K562 (cell line): ENCODE results near the gene BLM. TPM values are rescaled to one million over a fixed set of nuclear protein-coding genes. Genes with fewer than 3 reads are reported as not detected.

Experiments used
- COPS2 ChIP-seq: fragments of 450-650 bp; conservative IDR thresholded peaks from 2 replicates; pipeline ENCODE4 v1.6.1; 2016; ENCODE audit warnings: mild to moderate bottlenecking, moderate library complexity
- ETS2 ChIP-seq: IDR thresholded peaks from 2 replicates; pipeline ENCODE4 v1.6.1; 2016; ENCODE audit warnings: borderline replicate concordance, missing genetic modification characterization, mild to moderate bottlenecking, moderate library complexity, missing compliant biosample characterization; ENCODE audit not compliant: poor library complexity, severe bottlenecking
- GTF3C2 ChIP-seq: IDR thresholded peaks from 3 replicates; pipeline ENCODE4 v1.6.1; 2011; ENCODE audit warnings: borderline replicate concordance, mild to moderate bottlenecking, moderate library complexity; ENCODE audit not compliant: insufficient read length; ENCODE audit errors: extremely low read depth
- ID3 ChIP-seq, 2 experiments: fragments of 250-450 bp in 1 of 2; fragments of 450-650 bp in 1 of 2; sonication (Bioruptor Pico) in 1 of 2; IDR thresholded peaks; 2 replicates each; pipeline versions ENCODE4 v1.6.1 to v1.8.0; 2016 to 2021; ENCODE audit warnings: mild to moderate bottlenecking in 2 of 2, moderate library complexity in 2 of 2, missing compliant biosample characterization in 1 of 2, missing genetic modification characterization in 1 of 2
- NFE2 ChIP-seq: IDR thresholded peaks from 2 replicates; pipeline ENCODE4 v1.6.1; 2014; ENCODE audit warnings: antibody characterized with exemption, low read depth
- TAL1 ChIP-seq: fragments of 450-650 bp; IDR thresholded peaks from 2 replicates; pipeline ENCODE4 v1.6.1; 2016; ENCODE audit warnings: mild to moderate bottlenecking
- TRIM28 ChIP-seq: fragments of 450-650 bp; IDR thresholded peaks from 2 replicates; pipeline ENCODE4 v1.6.1; 2017
- WHSC1 ChIP-seq: IDR thresholded peaks from one replicate; pipeline ENCODE4 v1.6.1; 2012; ENCODE audit warnings: low read length, control low read depth, inconsistent platforms
- ZEB2 ChIP-seq: fragments of 450-650 bp; IDR thresholded peaks from 2 replicates; pipeline ENCODE4 v1.6.1; 2016
- ZFP36 ChIP-seq: fragments of 150-350 bp; IDR thresholded peaks from 2 replicates; pipeline ENCODE4 v1.6.1; 2018; ENCODE audit warnings: low read length, low read depth; ENCODE audit not compliant: partially characterized antibody
- ZNF121 ChIP-seq: sonication (generic); formaldehyde crosslinking; conservative IDR thresholded peaks from 2 replicates; pipeline ENCODE4 v1.8.0; 2022; ENCODE audit warnings: missing genetic modification reagents
- polyA plus RNA-seq, 8 experiments: library from polyadenylated mRNA; depleted of rRNA in 4 of 8; stranded (reverse) in 5 of 8; unstranded in 3 of 8; fragments of >200 nt; fragmentation: Nextera tagmentation in 2 of 8; fragmentation: Illumina TruSeq in 1 of 8; extraction: Ambion mirVana in 2 of 8; extraction: Trizol in 1 of 8; gene quantifications; 2 replicates each; pipeline versions ENCODE4 v1.2.1 to v1.2.3, GENCODE V29; 2011 to 2014; ENCODE audit warnings: inconsistent platforms in 1 of 8, missing spikeins in 1 of 8
- total RNA-seq, 7 experiments: library from RNA; depleted of rRNA in 6 of 7; stranded (reverse); fragments of >200 nt in 6 of 7; fragmentation: Illumina TruSeq in 2 of 7; extraction: Trizol in 2 of 7; gene quantifications; 2 replicates each; pipeline versions ENCODE4 v1.2.1 to v1.2.3, GENCODE V29; 2011 to 2021; ENCODE audit warnings: low replicate concordance in 1 of 7
- TF ChIP-seq, protein P1 (sequence below): fragments of 250-450 bp; sonication (Bioruptor Pico); IDR thresholded peaks from 2 replicates; pipeline ENCODE4 v1.8.0; 2022; ENCODE audit warnings: inconsistent platforms
- TF ChIP-seq, protein P2 (sequence below), 2 experiments: fragments of 450-650 bp; formaldehyde crosslinking in 1 of 2; IDR thresholded peaks; 2 replicates each; pipeline versions ENCODE4 v1.4.0 to v1.6.1; 2014 to 2020; ENCODE audit warnings: mild to moderate bottlenecking in 2 of 2, borderline replicate concordance in 1 of 2, low read depth in 1 of 2

Gene BLM
- total and polyA plus RNA-seq, 9 of the 15 experiments (the other 6 are each of a cell fraction or from before 2014, with no cell fraction given) = 21.0 to 56.0 (median 43.9) TPM

- TF ChIP-seq GTF3C2 (no peak), ZFP36 (no peak), ID3 (CRISPR knock-in tag; IDR thresholded peaks at IDR 0.05) (no peak), ID3 (tag; IDR thresholded peaks at IDR 0.05) (no peak), TAL1 (no peak), NFE2 (no peak), COPS2 (no peak), TRIM28 (no peak), WHSC1 (no peak), ETS2 (no peak), ZEB2 (no peak), ZNF121 (CRISPR knock-in tag) (no peak)
- TF ChIP-seq, protein P1, sequence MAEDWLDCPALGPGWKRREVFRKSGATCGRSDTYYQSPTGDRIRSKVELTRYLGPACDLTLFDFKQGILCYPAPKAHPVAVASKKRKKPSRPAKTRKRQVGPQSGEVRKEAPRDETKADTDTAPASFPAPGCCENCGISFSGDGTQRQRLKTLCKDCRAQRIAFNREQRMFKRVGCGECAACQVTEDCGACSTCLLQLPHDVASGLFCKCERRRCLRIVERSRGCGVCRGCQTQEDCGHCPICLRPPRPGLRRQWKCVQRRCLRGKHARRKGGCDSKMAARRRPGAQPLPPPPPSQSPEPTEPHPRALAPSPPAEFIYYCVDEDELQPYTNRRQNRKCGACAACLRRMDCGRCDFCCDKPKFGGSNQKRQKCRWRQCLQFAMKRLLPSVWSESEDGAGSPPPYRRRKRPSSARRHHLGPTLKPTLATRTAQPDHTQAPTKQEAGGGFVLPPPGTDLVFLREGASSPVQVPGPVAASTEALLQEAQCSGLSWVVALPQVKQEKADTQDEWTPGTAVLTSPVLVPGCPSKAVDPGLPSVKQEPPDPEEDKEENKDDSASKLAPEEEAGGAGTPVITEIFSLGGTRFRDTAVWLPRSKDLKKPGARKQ (CRISPR knock-in tag) = no peak
- TF ChIP-seq, protein P2, sequence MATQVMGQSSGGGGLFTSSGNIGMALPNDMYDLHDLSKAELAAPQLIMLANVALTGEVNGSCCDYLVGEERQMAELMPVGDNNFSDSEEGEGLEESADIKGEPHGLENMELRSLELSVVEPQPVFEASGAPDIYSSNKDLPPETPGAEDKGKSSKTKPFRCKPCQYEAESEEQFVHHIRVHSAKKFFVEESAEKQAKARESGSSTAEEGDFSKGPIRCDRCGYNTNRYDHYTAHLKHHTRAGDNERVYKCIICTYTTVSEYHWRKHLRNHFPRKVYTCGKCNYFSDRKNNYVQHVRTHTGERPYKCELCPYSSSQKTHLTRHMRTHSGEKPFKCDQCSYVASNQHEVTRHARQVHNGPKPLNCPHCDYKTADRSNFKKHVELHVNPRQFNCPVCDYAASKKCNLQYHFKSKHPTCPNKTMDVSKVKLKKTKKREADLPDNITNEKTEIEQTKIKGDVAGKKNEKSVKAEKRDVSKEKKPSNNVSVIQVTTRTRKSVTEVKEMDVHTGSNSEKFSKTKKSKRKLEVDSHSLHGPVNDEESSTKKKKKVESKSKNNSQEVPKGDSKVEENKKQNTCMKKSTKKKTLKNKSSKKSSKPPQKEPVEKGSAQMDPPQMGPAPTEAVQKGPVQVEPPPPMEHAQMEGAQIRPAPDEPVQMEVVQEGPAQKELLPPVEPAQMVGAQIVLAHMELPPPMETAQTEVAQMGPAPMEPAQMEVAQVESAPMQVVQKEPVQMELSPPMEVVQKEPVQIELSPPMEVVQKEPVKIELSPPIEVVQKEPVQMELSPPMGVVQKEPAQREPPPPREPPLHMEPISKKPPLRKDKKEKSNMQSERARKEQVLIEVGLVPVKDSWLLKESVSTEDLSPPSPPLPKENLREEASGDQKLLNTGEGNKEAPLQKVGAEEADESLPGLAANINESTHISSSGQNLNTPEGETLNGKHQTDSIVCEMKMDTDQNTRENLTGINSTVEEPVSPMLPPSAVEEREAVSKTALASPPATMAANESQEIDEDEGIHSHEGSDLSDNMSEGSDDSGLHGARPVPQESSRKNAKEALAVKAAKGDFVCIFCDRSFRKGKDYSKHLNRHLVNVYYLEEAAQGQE (IDR thresholded peaks at IDR 0.05; ENCODE audit: borderline replicate concordance) = peak; percentile 36
- TF ChIP-seq, protein P2 (CRISPR knock-in tag; IDR thresholded peaks at IDR 0.05; ENCODE audit: low read depth) = no peak
Observed at GRCh38 chr15:90716976-90717821, at the start of gene BLM (continued).
